ENCODE data around the gene TMEM121.

TMEM121 gene

DNA sequence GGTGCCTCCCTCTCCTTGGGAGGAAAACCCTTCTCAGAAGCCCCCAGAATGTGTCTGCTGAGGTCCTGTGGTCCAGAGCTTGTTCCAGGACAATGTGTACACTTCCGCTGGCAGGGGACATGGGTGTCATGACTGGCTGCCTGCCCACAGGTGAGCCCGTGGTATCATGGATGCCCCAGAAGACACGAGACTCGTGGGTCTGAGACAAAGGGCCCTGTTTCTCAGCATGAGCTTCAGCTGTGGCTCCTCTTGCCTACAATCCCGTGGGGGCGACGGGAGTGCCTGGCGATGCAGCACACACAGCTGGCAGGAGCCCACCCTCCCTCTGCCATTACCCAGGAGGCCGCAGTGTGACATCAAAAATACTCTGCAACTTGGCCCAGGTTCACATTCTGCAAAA, 7.0 kb downstream of the TMEM121 start:
- H3K4me3 ChIP-seq (ENCODE audit: low read depth, low read length) = no peak overlapping the region
- DNase-seq (ENCODE audit: low read depth, low spot score) = no peak
- in situ Hi-C loops (cut with HindIII; ENCODE audit: low sequenced_read_pairs) = no loop called here
- TF ChIP-seq CTCF (IDR thresholded peaks at IDR 0.05; ENCODE audit: low read depth, low read length) = no peak

GRCh38 chr14:105533811-105534498, 7.6 kb downstream of the TMEM121 start:
- no peak for DNase-seq (ENCODE audit: low read depth, low spot score)
- no peak for TF ChIP-seq CTCF (IDR thresholded peaks at IDR 0.05; ENCODE audit: low read depth, low read length)
- in situ Hi-C loops (cut with HindIII; ENCODE audit: low sequenced_read_pairs) = no loop called here
- no peak overlapping the region for H3K4me3 ChIP-seq (ENCODE audit: low read depth, low read length)

DNA sequence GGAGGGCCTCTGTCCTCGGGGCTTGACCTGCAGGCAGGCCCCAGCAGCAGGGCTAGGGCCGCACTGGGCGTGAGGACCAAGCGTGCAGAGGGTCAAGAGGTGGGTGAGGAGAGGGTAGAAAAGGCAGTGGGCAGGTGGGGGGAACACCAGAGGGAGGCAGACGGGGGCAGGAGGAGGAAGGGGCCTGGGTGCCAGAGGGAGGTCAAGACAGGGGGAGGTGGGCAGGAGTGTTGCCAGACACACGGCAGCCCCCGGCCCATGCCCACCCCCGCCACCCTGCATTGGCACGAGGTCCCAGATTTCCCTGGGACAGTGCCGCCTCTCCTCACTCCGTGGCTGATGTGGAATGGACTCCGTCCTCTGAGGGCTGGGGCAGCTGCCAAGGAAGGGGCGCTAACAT, 8.2 kb downstream of the TMEM121 start:
- DNase-seq (ENCODE audit: low read depth, low spot score) = no peak
- no peak for TF ChIP-seq CTCF (IDR thresholded peaks at IDR 0.05; ENCODE audit: low read depth, low read length)
- in situ Hi-C loops (cut with HindIII; ENCODE audit: low sequenced_read_pairs) = no loop called here
- H3K4me3 ChIP-seq (ENCODE audit: low read depth, low read length) = no peak overlapping the region

DNA sequence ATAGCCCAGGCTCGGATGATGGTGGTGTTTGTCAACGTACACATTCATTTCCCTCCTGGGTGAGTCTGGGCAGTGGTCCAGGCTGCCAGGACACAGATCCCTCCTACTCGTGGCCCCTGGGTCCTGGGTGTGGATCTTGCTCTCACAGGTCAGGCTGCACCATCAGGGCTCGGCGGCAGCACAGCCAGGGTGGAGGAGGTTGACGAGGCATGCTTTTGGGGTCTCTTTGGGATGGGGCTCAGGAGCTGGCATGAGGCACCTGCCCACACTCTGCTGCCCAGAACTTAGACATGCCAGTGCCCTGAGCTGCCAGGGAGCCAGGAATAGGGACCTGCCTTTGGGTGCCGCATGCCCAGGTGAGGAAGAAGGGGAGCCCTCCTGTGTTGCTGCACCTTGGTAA, 9.7 kb downstream of the TMEM121 start:
- no peak for TF ChIP-seq CTCF (IDR thresholded peaks at IDR 0.05; ENCODE audit: low read depth, low read length)

DNA sequence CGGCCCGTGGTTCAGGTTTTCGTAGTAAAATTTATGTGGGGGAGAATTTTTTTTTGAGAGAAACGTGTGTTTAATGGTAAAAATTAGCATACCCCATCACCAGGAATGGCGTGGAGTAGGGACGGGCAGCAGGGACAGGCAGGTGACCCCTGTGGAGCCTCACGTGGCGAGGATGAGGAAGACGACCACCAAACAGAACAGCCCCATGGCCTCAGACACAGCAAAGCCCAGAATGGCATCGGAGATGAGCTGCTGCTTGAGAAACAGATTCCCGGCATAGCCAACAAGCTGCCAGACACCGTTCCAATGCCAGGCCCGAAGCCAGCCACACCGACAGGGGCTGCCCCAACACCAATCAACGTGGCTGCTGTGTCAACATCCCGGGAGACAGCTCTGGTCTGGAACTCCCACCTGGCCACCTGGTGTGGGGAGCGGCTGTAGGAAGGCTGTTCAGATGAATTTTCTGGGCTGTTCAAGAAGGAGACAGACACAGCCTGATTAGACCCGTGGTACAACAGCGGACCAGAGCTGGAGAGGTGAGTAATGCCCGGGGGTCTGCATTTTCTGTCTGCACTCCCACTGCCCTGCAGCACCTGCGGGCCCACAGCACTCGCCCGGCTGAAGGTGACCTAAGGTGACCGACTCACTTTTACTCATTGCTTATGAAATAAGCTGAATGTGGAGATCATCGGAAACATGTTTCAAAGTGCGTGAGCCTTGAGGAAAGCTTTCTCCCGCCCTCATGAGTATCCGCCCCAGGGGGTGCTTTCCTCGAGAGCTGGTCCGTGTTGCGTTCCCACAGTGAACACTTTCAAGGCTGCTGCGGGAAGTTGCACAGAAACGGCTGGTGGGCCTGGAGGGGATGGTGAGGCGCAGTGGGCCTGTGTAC, 10.6 kb downstream of the TMEM121 start:
- in situ Hi-C loops (cut with HindIII; ENCODE audit: low sequenced_read_pairs) = no loop called here
- H3K4me3 ChIP-seq (ENCODE audit: low read depth, low read length) = no peak overlapping the region
- no peak for TF ChIP-seq CTCF (IDR thresholded peaks at IDR 0.05; ENCODE audit: low read depth, low read length)

More for the DNA sequence above, 9.7 kb downstream of the TMEM121 start:
- no peak overlapping the region for H3K4me3 ChIP-seq (ENCODE audit: low read depth, low read length)
- DNase-seq (ENCODE audit: low read depth, low spot score) = no peak
- in situ Hi-C loops (cut with HindIII; ENCODE audit: low sequenced_read_pairs) = no loop called here

GRCh38 chr14:105537580-105538474, 11.4 kb downstream of the TMEM121 start:
- H3K4me3 ChIP-seq (ENCODE audit: low read depth, low read length) = no peak overlapping the region
- peak; percentile 98 for TF ChIP-seq CTCF (IDR thresholded peaks at IDR 0.05; ENCODE audit: low read depth, low read length)
- in situ Hi-C loops (cut with HindIII; ENCODE audit: low sequenced_read_pairs) = no loop called here
- no peak for DNase-seq (ENCODE audit: low read depth, low spot score)

More for the DNA sequence above, 10.6 kb downstream of the TMEM121 start:
- DNase-seq (ENCODE audit: low read depth, low spot score) = no peak
